GM21825 (cell line): ENCODE results near the gene TENM3.

Experiments used
- ATAC-seq: cut with Tn5 transposase; IDR thresholded peaks from one replicate; pipeline ENCODE4 v1.9.1; 2021; ENCODE audit warnings: mild to moderate bottlenecking, moderate library complexity; ENCODE audit not compliant: unreplicated experiment

The TENM3 gene

GRCh38 chr4:182286035-182286434, 42.8 kb downstream of the TENM3 start:
- no peak for ATAC-seq

DNA sequence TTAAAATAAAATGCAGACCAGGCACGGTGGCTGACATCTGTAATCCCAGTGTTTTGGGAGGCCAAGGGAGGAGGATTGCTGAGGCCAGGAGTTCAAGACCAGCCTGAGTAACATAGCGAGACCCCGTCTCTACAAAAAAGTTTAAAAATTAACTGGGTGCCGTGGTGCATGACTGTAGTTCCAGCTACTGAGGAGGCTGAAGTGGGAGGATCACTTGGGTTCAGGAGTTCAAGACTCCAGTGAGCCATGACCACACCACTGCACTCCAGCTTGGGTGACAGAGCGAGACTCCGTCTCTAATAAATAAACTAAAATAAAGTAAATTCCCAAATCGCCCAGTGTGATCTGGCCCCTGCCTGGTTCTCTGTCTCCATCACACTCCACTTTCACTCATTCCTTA, 43.7 kb downstream of the TENM3 start:
- ATAC-seq = no peak

DNA sequence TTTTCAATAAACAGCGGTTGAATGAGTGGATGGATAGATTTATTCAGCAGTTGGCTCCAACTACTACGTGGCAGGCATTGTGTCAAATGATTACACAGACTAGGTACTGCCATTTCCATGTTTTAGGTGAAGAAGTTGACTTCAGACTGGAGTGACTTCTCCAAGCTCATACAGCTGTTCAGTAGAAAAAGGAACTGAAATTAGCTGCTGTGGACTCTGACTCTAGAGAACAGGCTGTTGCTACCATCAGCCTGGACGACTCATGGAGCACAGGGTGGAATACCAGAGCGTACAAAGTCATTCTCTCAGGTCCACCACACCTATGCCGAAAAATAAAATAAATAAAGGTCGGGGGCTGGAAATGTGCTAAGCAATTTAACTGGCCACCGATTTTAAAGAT, 45.3 kb downstream of the TENM3 start:
- no peak for ATAC-seq

DNA sequence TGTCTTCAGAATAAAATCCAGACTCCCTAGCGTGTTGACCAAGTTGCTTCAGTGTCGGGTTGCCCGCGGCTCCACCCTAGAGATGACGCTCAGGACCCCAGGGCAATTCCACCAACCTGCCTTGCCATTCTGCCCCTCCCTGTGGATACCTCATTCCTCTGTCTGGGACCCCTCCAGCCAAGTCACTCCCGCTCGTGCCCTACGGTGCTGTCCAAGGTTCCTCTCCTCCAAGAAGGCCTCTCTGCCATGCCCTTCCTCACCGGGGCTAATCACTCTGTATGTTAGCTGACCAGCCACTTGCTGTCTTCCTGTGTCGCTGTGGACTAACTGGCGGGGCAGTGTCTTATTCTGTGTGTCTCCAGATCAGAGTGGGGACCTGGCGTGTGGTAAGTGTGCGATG, 46.6 kb downstream of the TENM3 start:
- no peak for ATAC-seq

- ATAC-seq = no peak
Observed at GRCh38 chr4:182291175-182291574, 48.0 kb downstream of the TENM3 start.

GRCh38 chr4:182291597-182292270, 48.5 kb downstream of the TENM3 start:
- no peak for ATAC-seq

GRCh38 chr4:182292612-182293011, 49.4 kb downstream of the TENM3 start:
- no peak for ATAC-seq

DNA sequence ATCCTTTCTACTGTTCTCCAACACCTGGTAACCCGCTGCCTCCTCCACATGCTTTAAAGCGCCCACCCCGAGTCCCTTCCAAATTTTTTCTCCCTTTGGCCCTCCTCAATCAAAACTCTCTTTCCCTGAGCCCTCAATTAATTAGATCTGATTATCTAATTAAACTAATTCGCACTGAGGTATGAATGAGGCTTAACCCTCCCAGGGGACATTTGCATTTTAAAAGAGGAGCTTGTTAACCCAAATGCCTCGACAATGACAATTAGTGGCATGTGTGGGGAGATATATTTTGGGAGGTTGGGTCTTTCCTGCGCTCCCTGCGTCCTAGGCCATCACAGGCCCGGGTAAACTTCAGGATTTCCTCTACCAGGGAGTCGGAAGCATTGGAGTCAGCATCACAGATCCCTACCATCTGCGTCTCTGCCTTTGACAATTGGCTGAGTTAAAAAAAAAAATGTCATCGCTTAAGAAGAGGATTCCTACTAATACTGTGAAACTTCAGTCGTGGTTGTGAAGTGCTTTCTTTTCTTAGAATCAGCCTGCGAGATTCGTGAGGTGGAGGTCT, 50.6 kb downstream of the TENM3 start:
- ATAC-seq = no peak

- no peak for ATAC-seq
Observed at GRCh38 chr4:182294451-182294850, 51.2 kb downstream of the TENM3 start.

GRCh38 chr4:182297659-182298058, 54.5 kb downstream of the TENM3 start:
- ATAC-seq = no peak

- ATAC-seq = no peak
Observed at GRCh38 chr4:182301736-182302135, 58.5 kb downstream of the TENM3 start.

DNA sequence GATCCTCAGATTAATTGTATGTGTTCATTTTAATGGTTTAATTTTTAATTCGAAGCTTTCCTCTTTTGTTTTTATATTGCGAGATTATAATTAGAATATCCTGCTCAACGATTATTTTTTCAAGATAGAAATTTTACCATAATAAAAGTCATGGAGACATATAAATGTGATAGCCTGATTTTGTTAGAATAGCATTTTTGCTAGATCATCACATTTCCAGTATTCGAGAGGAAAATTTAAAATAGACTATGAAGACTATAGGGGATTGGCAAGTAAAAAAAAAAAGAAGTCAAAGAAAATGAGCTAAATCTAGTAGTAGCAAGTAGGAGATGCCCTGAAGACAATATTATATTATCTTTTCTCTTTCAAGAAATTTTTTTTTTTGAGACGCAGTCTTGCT, 60.6 kb downstream of the TENM3 start:
- no peak for ATAC-seq

GRCh38 chr4:182306792-182307507, 63.7 kb downstream of the TENM3 start:
- ATAC-seq = no peak

DNA sequence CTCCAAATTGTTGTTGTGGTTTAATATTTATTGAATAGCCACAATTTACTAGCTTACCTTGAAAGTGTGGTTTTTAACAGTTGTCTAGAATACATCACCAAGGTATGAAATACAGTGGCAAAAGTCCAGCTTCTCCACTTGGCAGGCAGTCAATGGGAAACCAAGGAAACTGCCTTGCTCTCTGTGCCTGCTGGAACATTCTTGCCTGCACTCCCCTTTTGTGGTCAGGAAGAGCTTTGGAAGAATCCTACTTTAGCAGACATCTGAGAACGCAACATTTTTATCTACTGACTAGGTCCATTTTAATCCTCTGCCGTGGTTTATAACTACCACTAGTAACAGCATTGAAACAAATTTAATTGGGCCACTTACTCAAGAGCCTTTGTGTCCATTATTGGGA, 64.5 kb downstream of the TENM3 start:
- ATAC-seq = no peak

DNA sequence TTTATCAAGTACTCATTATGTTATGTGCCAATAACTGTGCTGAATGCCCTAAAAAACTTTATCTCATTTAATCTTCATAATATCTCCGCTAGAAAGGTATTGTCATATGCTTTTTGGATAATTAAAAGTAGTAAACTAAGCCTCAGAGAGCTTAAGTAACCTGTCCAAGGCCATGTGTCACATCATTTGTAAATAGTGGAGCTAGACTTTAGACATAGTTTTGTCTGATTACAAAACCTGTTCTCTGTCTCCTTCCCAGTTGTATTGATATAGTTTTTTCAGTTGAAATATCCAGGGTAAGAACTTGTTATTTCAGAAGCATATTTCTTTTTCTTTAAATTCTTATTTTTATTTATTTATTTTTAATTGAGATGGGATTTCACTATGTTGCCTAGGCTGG, 66.7 kb downstream of the TENM3 start:
- ATAC-seq = no peak

- ATAC-seq = no peak
Observed at GRCh38 chr4:182310316-182310715, 67.1 kb downstream of the TENM3 start.

- no peak for ATAC-seq
Observed at GRCh38 chr4:182310962-182311361, 67.8 kb downstream of the TENM3 start.

GRCh38 chr4:182314537-182314936, 71.3 kb downstream of the TENM3 start:
- ATAC-seq = no peak

GRCh38 chr4:182318256-182318655, 75.1 kb downstream of the TENM3 start:
- ATAC-seq = no peak

DNA sequence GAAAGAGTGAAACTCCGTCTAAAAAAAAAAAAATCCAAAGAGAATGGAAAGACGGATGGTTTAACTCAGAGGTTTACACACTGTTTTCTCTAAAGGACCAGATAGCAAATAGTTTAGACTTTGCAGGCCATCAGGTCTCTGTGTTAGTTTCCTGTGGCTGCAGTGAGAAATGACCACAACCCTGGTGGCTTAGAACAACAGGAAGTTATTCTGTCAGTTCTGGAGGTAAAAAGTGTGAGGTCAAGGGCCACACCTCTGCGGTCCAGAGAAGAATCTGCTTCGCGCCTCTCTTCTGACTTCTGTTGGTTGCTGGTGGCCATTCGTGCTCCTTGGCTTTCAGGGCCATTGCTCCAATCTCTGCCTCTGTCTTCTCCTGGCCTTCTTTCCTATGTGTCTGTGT, 76.9 kb downstream of the TENM3 start:
- no peak for ATAC-seq

DNA sequence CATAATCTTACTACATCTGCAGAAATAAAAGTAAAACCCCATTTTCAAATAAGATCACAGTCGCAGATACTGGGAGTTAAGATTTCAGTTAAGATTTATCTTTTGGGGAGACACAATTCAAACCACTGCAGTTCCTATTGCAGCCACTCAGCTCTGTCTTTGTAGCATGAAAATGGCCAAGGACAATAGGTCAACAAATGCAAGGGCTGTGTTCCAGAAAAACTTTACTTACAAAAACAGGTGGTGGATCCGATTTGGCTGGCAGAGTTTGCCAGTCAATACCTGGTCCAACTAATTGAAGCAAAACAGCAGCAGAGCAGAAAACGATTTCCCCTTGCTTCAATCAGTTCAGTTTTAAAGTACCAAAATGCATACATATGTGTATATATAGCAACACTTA, 77.4 kb downstream of the TENM3 start:
- no peak for ATAC-seq

- ATAC-seq = no peak
Observed at GRCh38 chr4:182324282-182324681, 81.1 kb downstream of the TENM3 start.
